GM18868 (cell line): ENCODE measurements around the gene ZNF442.
"Not testable (repeated sequence)": the region's sequence is repeated elsewhere in the genome, so short reads cannot be mapped to it uniquely, and the experiment has no call there.

ENCODE experiments used
- ATAC-seq: cut with Tn5 transposase; IDR thresholded peaks from one replicate; pipeline ENCODE4 v1.9.1; 2021; ENCODE audit warnings: mild to moderate bottlenecking, moderate library complexity; ENCODE audit not compliant: unreplicated experiment

ZNF442 gene

DNA sequence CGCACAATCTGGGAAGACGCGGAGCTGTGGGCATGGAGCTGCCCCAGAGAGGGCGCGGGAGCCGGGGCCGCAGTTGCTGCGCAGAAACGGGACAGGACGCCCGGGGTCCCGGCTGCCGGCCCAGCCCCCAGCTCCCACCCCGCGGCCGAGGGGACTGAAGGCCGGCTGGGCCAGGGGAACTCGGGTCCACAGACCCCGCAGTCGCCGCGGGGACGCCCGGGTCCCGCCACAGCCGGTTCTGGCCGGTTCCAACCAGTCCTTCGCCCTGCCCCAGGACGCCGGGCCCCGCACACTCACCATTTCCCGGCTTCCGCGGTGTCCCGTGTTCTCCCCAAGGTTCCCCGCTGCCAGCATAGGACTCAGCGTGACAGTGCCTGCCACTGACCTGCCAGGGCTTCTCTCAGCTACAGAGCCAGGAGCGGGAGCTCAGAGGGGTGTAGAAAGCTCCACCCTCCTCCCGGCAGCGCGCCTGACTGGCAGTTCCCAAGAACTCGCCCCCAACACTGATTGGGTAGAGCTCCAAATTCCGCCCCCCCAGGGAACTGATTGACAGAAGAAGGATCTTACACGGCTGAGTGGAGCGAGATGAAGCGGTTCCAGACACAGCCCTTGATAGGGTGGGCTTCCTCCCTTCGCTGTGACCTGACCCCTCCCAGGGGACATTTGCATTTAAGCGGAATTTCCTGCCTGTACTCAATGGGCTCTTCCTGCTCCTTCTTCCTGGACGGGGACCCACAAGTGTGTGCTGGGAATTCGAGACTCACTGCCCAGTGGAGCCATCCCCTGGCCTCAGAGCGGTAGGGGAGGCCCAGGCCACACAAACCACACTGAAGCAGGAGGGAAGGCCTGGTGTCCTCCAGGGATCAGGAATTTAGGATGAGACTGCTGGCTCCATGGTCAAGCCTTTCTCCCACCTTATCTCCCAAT, at the start of gene ZNF442:
ZNF442 (minus strand) TSS at position 448 of the 927 bp plus-strand sequence. CDS start 2,052 bp downstream, outside the sequence.
- ATAC-seq = peak; percentile 87

GRCh38 chr19:12411893-12412292, 46.4 kb upstream of the ZNF442 start:
- no peak for ATAC-seq

DNA sequence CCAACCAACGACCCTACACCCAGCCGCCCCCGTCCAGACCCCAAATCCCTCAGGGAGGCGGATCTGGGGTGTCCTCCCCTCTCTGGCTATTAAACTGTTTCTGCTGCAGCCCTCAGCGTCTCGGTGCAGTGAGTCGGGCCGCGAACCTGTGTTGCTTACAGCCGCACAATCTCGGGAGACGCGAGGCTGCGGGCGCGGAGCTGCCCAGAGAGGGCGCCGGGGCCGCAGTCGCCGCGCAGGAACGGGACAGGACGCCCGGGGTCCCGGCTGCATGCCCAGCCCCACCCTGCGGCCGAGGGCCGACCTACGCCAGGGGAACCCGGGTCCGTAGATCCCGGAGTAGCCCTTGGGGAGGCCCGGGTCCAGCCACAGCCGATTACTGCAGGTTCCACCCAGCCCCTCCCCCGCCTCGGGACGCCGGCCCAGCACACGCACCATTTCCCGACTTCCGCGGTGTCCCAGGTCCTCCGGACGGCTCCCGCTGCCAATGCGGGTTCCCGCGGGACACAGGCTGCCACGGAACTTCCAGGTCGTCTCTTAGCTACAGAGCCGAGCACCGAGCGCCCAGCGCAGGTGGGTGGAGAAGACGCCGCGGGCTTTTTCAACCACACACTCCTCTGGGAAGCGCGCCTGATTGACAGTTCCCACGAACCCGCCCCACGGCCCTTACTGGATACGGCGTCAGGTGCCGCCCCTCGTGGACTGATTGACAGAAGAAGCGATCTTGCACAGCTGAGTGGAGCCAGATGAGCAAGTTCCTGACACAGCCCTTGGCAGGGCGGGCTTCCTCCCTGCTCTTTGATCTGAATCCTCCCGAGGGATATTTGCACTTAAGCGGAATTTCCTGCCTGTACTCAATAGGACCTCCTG, 35.4 kb upstream of the ZNF442 start, which contains the start of gene ZNF799:
ZNF799 (minus strand) TSS at position 639 of the 870 bp plus-strand sequence; CDS start at position 438, 201 bp downstream.
- peak; percentile 90 for ATAC-seq

- not testable (repeated sequence) for ATAC-seq
These were observed 34.6 kb upstream of the ZNF442 start for GRCh38 chr19:12399901-12400632.

GRCh38 chr19:12391148-12391547, 25.7 kb upstream of the ZNF442 start:
- ATAC-seq = not testable (repeated sequence)

DNA sequence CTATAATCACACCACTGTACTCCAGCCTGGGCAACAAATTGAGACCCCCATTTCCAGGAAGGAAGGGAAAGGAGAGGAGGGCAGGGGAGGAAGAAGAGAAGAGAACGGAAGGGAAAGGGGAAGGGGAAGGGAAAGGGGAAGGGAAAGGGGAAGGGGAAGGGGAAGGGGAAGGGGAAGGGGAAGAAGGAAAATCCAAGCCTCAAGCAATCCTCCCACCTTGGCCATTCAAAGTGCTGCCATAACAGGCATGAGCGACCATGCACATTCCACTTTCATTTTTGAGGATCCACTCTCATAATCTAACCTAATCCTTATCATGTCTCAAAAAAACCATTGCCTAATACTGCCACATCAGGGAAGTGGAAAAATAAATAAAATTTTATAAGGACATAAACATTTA, 20.9 kb upstream of the ZNF442 start:
- ATAC-seq = not testable (repeated sequence)

DNA sequence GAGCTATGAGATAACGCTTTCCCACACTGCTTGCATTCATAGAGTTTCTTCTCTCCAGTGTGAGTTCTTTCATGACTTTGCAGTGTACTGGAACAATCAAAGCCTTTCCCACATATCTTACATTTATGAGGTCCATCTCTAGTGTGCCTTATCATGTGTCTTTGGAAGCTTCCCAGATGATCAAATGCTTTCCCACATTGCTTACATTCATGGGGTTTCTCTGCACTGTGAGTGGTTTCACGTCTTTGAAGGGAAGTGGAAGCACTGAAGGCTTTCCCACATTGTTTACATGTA, 14.9 kb upstream of the ZNF442 start:
- ATAC-seq = no peak

GRCh38 chr19:12379732-12380443, 14.4 kb upstream of the ZNF442 start:
- no peak for ATAC-seq

DNA sequence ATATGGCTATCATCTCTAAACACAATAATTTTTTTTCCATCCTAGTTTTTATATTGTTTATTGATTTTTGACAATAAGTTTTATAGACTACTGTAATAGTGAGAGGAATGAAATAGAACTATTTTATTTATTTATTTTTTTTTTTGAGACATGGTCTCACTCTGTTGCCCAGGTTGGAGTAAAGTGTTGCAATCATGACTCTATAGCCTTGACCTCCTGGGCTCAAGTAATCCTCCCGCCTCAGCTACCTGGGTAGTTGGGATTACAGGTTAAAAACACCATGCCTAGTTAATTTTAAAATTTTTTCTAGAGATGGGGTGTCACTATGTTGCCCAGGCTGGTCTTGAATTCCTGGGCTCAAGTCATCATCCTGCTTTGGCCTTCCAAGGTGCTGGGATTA, 8.5 kb upstream of the ZNF442 start:
- no peak for ATAC-seq

GRCh38 chr19:12364391-12365235, 870 bp downstream of the ZNF442 start:
- ATAC-seq = no peak

DNA sequence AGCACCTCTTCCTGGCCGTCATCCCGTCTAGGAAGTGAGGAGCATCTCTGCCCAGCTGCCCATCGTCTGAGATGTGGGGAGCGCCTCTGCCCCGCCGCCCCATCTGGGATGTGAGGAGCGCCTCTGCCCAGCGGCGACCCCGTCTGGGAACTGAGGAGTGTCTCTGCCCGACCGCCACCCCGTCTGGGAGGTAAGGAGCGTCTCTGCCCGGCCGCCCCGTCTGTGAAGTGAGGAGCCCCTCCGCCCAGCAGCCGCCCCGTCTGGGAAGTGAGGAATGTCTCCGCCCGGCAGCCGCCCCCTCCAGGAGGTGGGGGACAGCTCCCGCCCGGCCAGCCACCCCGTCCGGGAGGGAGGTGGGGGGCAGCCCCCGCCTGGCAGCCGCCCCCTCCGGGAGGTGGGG, 3.2 kb downstream of the ZNF442 start:
- ATAC-seq = not testable (repeated sequence)

GRCh38 chr19:12353375-12353774, 12.1 kb downstream of the ZNF442 start:
- ATAC-seq = no peak

- ATAC-seq = no peak
These were observed 14.6 kb downstream of the ZNF442 start for GRCh38 chr19:12350890-12351197.

DNA sequence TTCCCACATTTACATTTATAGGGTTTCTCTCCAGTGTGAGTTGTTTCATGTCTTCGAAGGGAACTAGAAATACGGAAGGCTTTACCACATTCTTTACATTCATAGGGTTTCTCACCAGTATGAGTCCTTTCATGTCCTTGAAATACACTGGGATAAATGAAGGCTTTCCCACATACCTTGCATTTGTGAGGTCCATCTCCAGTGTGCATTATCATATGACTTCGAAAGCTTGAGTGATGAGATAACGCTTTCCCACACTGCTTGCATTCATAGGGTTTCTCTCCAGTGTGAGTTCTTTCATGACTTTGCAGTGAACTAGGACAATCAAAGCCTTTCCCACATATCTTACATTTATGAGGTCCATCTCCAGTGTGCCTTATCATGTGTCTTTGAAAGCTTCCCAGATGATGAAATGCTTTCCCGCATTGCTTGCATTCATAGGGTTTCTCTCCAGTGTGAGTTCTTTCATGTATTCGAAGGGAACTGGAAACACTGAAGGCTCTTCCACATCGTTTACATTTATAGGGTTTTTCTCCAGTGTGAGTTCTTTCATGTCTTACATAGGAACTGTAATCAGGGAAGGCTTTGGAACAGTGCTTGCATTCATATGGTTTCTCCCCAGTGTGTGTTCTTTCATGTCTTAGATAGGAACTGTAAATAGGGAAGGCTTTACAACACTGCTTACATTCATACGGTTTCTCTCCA, 15.1 kb downstream of the ZNF442 start:
- no peak for ATAC-seq

- ATAC-seq = no peak
These were observed 18.6 kb downstream of the ZNF442 start for GRCh38 chr19:12346896-12347295.

DNA sequence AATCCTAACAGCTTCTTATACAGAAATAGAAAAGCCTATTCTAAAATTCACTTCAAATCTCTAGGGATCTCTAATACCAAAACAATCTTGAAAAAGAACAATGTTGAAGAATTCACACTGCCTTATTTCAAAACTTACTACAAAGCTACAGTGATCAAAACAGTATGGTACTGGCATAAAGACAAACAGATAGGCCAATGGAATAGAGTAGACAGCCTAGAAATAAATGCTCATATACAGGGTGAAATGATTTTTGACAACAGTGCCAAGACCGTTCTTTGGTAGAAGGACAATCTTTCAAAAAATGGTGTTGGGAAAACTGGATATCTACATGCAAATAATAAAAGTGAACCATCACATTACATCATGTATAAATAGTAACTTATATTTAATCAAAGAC, 20.3 kb downstream of the ZNF442 start:
- ATAC-seq = no peak

GRCh38 chr19:12333162-12334159, 32.0 kb downstream of the ZNF442 start, which contains the start of gene ZNF563:
TSS of gene ZNF563 (minus strand) at chr19:12333633. CDS start at chr19:12333482, 151 bp downstream.
- ATAC-seq = peak; percentile 89
